HEK293 (cell line): ENCODE measurements around the gene BIVM.

Source experiments
- CTCF ChIA-PET: fragments of 350-600 bp; formaldehyde crosslinking; extraction: SDS; loops from one replicate; lab custom pipeline; 2021; ENCODE audit warnings: antibody characterized with exemption; lab: Yijun Ruan, JAX
- POLR2A ChIA-PET: fragments of 300-600 bp; formaldehyde crosslinking; extraction: SDS; loops from one replicate; lab custom pipeline; 2020; ENCODE audit warnings: antibody characterized with exemption, inconsistent platforms; lab: Yijun Ruan, JAX
- H3K27ac ChIP-seq: fragments of 200-500 bp; sonication (Bioruptor generic); 2 replicates; pipeline ENCODE4 v1.5.1; 2014; ENCODE audit warnings: low read depth, low read length, control low read depth, inconsistent platforms; ENCODE audit errors: extremely low read depth
- H3K36me3 ChIP-seq, 2 experiments: fragments of 200-500 bp in 1 of 2; sonication (Bioruptor generic) in 1 of 2; 1 replicate in 1 of 2; 2 replicates in 1 of 2; pipeline ENCODE4 v1.5.1; 2014 to 2017; ENCODE audit warnings: inconsistent platforms in 2 of 2, low read length in 2 of 2; ENCODE audit not compliant: control insufficient read depth in 2 of 2, insufficient read depth in 1 of 2
- H3K4me1 ChIP-seq: fragments of 200-500 bp; sonication (Bioruptor generic); 2 replicates; pipeline ENCODE4 v1.5.1; 2014; ENCODE audit warnings: mild to moderate bottlenecking, low read length, inconsistent platforms; ENCODE audit not compliant: control insufficient read depth, insufficient read depth
- H3K4me3 ChIP-seq: 2 replicates; pipeline ENCODE4 v1.5.1; 2011; ENCODE audit warnings: low read depth, mild to moderate bottlenecking, control low read depth, low read length, moderate library complexity
- H3K9me3 ChIP-seq: fragments of 200-500 bp; sonication (Bioruptor generic); 2 replicates; pipeline ENCODE4 v1.5.1; 2014; ENCODE audit warnings: low read depth, low read length, inconsistent platforms; ENCODE audit not compliant: control insufficient read depth, insufficient read depth
- HOXC10 ChIP-seq: sonication (generic); formaldehyde crosslinking; IDR thresholded peaks from 2 replicates; pipeline ENCODE4 v1.8.1; 2023; ENCODE audit warnings: mild to moderate bottlenecking, missing genetic modification reagents
- SP7 ChIP-seq: fragments of 450-650 bp; formaldehyde crosslinking; IDR thresholded peaks from 2 replicates; pipeline ENCODE4 v1.5.1; 2016; ENCODE audit warnings: missing biosample characterization, missing genetic modification characterization
- ZBTB17 ChIP-seq: fragments of 450-650 bp; formaldehyde crosslinking; IDR thresholded peaks from 2 replicates; pipeline ENCODE4 v1.5.1; 2016; ENCODE audit warnings: missing biosample characterization, missing genetic modification characterization
- ZFP69B ChIP-seq: fragments of 450-650 bp; formaldehyde crosslinking; IDR thresholded peaks from 2 replicates; pipeline ENCODE4 v1.5.1; 2016; ENCODE audit warnings: missing biosample characterization, missing genetic modification characterization
- ZNF121 ChIP-seq: fragments of 450-650 bp; formaldehyde crosslinking; IDR thresholded peaks from 2 replicates; pipeline ENCODE4 v1.5.1; 2016; ENCODE audit warnings: missing biosample characterization, missing genetic modification characterization
- ZNF132 ChIP-seq: fragments of 450-650 bp; formaldehyde crosslinking; IDR thresholded peaks from 2 replicates; pipeline ENCODE4 v1.5.1; 2017; ENCODE audit warnings: missing biosample characterization, missing genetic modification characterization, borderline replicate concordance
- ZNF600 ChIP-seq: fragments of 450-650 bp; formaldehyde crosslinking; IDR thresholded peaks from 2 replicates; pipeline ENCODE4 v1.5.1; 2016; ENCODE audit warnings: missing biosample characterization, missing genetic modification characterization
- TF ChIP-seq, protein P1 (sequence below): fragments of 450-650 bp; formaldehyde crosslinking; IDR thresholded peaks from 2 replicates; pipeline ENCODE4 v1.5.1; 2016; ENCODE audit warnings: missing biosample characterization, missing genetic modification characterization
- TF ChIP-seq, protein P2 (sequence below): fragments of 450-650 bp; formaldehyde crosslinking; IDR thresholded peaks from 2 replicates; pipeline ENCODE4 v1.5.1; 2017; ENCODE audit warnings: missing biosample characterization, missing genetic modification characterization
- TF ChIP-seq, protein P3 (sequence below): fragments of 450-650 bp; IDR thresholded peaks from 2 replicates; pipeline ENCODE4 v1.5.1; 2018; ENCODE audit warnings: missing biosample characterization, mild to moderate bottlenecking, missing genetic modification characterization

Gene BIVM

DNA sequence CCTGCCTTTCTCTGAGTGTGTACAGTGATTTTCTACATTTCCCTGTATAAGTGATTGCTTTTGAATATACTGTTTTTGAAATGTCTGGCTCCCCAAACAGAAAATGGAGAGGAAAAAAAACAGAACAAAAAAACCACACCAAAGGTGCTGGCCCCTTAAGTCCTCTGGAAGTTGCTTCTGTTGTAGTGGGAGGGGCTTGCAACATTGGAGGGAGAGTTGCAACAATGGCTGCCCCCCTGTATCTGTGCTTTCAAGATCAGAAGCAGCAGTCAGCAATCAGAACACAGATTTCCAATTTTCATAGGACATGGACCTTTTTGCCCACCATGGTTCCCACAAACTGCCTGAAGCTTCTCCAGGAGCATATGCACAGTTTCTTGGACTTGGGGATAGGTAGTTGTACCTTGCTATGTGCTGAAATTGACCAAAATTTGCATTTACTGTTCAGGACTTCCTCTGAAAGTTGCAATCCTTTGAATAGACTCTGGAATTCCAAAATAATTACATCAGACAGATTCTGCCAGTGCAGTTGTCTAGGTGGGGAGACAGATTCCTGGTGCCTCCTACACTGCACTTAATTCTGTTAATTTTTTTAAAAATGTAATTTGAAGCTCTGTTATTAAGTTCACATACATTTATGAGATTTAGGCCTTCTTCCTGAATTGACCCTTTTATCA, 13.8 kb downstream of the BIVM start:
- ChIA-PET CTCF (interaction anchor here (0.7 to 0.8 kb wide), 2 partner anchors 13 to 58 kb away, joined by 3 read pairs; no protein-coding TSS in a partner anchor), POLR2A (interaction anchor here (0.9 kb wide), 1 partner anchor 39 kb away, joined by 3 read pairs; the partner anchor contains the start of gene TEX30)
- Histone ChIP-seq H3K4me1 (0 out of 2 replicates have a peak, but pooled peaks cover 2% of the 10 kb centered on the region), H3K9me3 (no peaks in the 10 kb centered on the region), H3K27ac (no peak overlapping the region), H3K36me3 (peaks cover 0 to 10% of the 10 kb centered on the region in 2 experiments; a peak in 1 of 3 replicates), H3K4me3 (no peak overlapping the region)
- peak; percentile 58 for TF ChIP-seq ZNF600 (tag by site-specific recombination)
- no peak for TF ChIP-seq ZFP69B (tag by site-specific recombination)
- TF ChIP-seq ZBTB17 = 0 out of 2 replicates have a peak, but pooled peaks have one; percentile 24
- TF ChIP-seq HOXC10 (CRISPR knock-in tag) = no peak

DNA sequence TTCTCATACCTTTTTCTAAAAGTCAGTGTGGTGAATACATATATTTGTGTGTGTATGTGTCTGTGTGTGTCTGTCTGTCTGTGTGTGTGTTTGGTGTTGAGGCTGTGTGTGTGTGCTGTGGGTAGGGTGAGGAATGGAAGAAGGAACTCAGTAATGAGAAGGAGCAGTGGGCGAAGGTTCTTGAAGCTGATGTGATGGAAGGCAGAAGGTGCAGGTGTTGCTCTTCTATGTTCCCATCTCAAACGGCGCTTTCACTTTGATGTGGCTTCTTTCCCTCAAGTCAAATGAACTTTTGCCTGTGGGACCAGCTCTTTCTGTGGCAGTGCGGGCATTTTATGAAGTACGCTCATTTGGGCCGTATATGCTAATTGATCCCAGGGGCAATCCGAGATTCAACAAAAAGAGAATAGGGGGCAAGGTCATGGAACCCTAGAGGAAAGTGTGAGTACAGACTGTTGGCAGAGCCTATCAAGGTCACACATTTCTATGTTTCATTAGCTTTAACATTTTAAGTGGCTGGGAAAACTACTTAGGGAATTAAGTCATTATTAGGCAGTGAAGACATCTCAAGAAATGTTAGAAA, 15.2 kb downstream of the BIVM start:
- TF ChIP-seq, protein P1, sequence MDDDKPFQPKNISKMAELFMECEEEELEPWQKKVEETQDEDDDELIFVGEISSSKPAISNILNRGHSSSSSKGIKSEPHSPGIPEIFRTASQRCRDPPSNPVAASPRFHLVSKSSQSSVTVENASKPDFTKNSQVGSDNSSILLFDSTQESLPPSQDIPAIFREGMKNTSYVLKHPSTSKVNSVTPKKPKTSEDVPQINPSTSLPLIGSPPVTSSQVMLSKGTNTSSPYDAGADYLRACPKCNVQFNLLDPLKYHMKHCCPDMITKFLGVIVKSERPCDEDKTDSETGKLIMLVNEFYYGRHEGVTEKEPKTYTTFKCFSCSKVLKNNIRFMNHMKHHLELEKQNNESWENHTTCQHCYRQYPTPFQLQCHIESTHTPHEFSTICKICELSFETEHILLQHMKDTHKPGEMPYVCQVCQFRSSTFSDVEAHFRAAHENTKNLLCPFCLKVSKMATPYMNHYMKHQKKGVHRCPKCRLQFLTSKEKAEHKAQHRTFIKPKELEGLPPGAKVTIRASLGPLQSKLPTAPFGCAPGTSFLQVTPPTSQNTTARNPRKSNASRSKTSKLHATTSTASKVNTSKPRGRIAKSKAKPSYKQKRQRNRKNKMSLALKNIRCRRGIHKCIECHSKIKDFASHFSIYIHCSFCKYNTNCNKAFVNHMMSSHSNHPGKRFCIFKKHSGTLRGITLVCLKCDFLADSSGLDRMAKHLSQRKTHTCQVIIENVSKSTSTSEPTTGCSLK (tag by site-specific recombination) = no peak
- TF ChIP-seq, protein P2, sequence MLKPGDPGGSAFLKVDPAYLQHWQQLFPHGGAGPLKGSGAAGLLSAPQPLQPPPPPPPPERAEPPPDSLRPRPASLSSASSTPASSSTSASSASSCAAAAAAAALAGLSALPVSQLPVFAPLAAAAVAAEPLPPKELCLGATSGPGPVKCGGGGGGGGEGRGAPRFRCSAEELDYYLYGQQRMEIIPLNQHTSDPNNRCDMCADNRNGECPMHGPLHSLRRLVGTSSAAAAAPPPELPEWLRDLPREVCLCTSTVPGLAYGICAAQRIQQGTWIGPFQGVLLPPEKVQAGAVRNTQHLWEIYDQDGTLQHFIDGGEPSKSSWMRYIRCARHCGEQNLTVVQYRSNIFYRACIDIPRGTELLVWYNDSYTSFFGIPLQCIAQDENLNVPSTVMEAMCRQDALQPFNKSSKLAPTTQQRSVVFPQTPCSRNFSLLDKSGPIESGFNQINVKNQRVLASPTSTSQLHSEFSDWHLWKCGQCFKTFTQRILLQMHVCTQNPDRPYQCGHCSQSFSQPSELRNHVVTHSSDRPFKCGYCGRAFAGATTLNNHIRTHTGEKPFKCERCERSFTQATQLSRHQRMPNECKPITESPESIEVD (tag by site-specific recombination) = 0 out of 2 replicates have a peak, but pooled peaks have one; percentile 10
- ChIA-PET CTCF (interaction anchor here (0.6 to 1.7 kb wide), 2 partner anchors 14 to 64 kb away, joined by 5 to 8 read pairs; no protein-coding TSS in a partner anchor), POLR2A (no interaction called here)
- Histone ChIP-seq H3K4me1 (0 out of 2 replicates have a peak, but pooled peaks cover 2% of the 10 kb centered on the region), H3K27ac (no peak overlapping the region), H3K36me3 (peaks cover 0 to 17% of the 10 kb centered on the region in 2 experiments; a peak in 1 of 3 replicates), H3K4me3 (no peak overlapping the region), H3K9me3 (no peaks in the 10 kb centered on the region)

GRCh38 chr13:102814793-102815192, 15.9 kb downstream of the BIVM start:
- TF ChIP-seq, protein P3, sequence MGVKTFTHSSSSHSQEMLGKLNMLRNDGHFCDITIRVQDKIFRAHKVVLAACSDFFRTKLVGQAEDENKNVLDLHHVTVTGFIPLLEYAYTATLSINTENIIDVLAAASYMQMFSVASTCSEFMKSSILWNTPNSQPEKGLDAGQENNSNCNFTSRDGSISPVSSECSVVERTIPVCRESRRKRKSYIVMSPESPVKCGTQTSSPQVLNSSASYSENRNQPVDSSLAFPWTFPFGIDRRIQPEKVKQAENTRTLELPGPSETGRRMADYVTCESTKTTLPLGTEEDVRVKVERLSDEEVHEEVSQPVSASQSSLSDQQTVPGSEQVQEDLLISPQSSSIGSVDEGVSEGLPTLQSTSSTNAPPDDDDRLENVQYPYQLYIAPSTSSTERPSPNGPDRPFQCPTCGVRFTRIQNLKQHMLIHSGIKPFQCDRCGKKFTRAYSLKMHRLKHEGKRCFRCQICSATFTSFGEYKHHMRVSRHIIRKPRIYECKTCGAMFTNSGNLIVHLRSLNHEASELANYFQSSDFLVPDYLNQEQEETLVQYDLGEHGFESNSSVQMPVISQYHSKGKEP = no peak
- 0 out of 2 replicates have a peak, but pooled peaks have one; percentile 48 for TF ChIP-seq ZNF121
- TF ChIP-seq ZNF132 (tag by site-specific recombination) = no peak
- TF ChIP-seq SP7 = no peak
- Histone ChIP-seq H3K27ac (no peak overlapping the region), H3K36me3 (peaks cover 0 to 21% of the 10 kb centered on the region in 2 experiments; a peak in 1 of 3 replicates), H3K4me3 (no peak overlapping the region), H3K9me3 (no peaks in the 10 kb centered on the region), H3K4me1 (0 out of 2 replicates have a peak, but pooled peaks cover 2% of the 10 kb centered on the region)
- CTCF ChIA-PET = interaction anchor here (0.8 to 1.7 kb wide), 2 partner anchors 15 to 34 kb away, joined by 4 to 8 read pairs; no protein-coding TSS in a partner anchor
- POLR2A ChIA-PET = no interaction called here
